ENCODE results near the gene PRKD1.

- TF ChIP-seq CTCF (conservative IDR thresholded peaks at IDR 0.05; ENCODE audit: low read length) (no peak), EZH2phosphoT487 (IDR thresholded peaks at IDR 0.05; ENCODE audit: borderline replicate concordance) (no peak)
Measured at GRCh38 chr14:29587046-29587445, 340.6 kb downstream of the PRKD1 start.
